SK-N-MC (cell line): ENCODE results near the gene ERGIC1.

Source experiments
- DNase-seq: peaks from one replicate; pipeline ENCODE4 v3.0.0-alpha.2; 2011; ENCODE audit warnings: low read depth, low spot score
- H3K27ac ChIP-seq: fragments of 200-600 bp; sonication (generic); 2 replicates; pipeline ENCODE4 v1.5.1; 2016; ENCODE audit warnings: mixed run types
- H3K36me3 ChIP-seq: fragments of 200-600 bp; sonication (generic); 2 replicates; pipeline ENCODE4 v1.6.1; 2017; ENCODE audit warnings: antibody characterized with exemption, low read length, mixed read lengths; ENCODE audit not compliant: insufficient read depth
- H3K4me3 ChIP-seq: fragments of 200-600 bp; sonication (generic); 2 replicates; pipeline ENCODE4 v1.5.1; 2016
- H3K9ac ChIP-seq: fragments of 200-600 bp; sonication (generic); 2 replicates; pipeline ENCODE4 v1.8.0; 2017; ENCODE audit warnings: mixed run types, mixed read lengths; ENCODE audit not compliant: insufficient read length
- H3K9me3 ChIP-seq: fragments of 200-600 bp; sonication (generic); 2 replicates; pipeline ENCODE4 v1.6.1; 2017; ENCODE audit warnings: low read depth, mild to moderate bottlenecking, antibody characterized with exemption, low read length, moderate library complexity, mixed read lengths
- EZH2 ChIP-seq: fragments of 200-600 bp; sonication (generic); IDR thresholded peaks from one replicate; pipeline ENCODE4 v1.6.1; 2017; ENCODE audit warnings: antibody characterized with exemption
- FOXP2 ChIP-seq: optimal IDR thresholded peaks from 2 replicates; pipeline ENCODE3; 2011; ENCODE audit warnings: mild to moderate bottlenecking, moderate library complexity; ENCODE audit not compliant: insufficient read depth; ENCODE audit errors: extremely low read length, control extremely low read depth
- POLR2AphosphoS5 ChIP-seq: IDR thresholded peaks from 2 replicates; pipeline ENCODE4 v1.6.1; 2012; ENCODE audit warnings: mild to moderate bottlenecking, low read depth, low read length, borderline replicate concordance

The ERGIC1 gene

GRCh38 chr5:172830876-172831662 lies 3.0 kb upstream of the ERGIC1 start:
- no peak overlapping the region for H3K27ac ChIP-seq
- no peak for TF ChIP-seq POLR2AphosphoS5
- no peak for TF ChIP-seq FOXP2
- no peak for TF ChIP-seq EZH2
- DNase-seq: no peak

GRCh38 chr5:172832383-172833315 lies 1.4 kb upstream of the ERGIC1 start:
- DNase-seq: no peak
- H3K27ac ChIP-seq: no peak overlapping the region

More at GRCh38 chr5:172830876-172831662, 3.0 kb upstream of the ERGIC1 start:
- no peak overlapping the region for H3K9ac ChIP-seq
- no peaks in the 10 kb centered on the region for H3K9me3 ChIP-seq
- no peaks in the 10 kb centered on the region for H3K36me3 ChIP-seq
- no peak overlapping the region for H3K4me3 ChIP-seq

GRCh38 chr5:172833372-172833685 lies 722 bp upstream of the ERGIC1 start:
- no peak for DNase-seq
- Histone ChIP-seq H3K27ac (no peak overlapping the region), H3K9ac (no peak overlapping the region), H3K36me3 (no peaks in the 10 kb centered on the region), H3K9me3 (no peaks in the 10 kb centered on the region), H3K4me3 (peak overlapping the region; percentile 86)
- no peak for TF ChIP-seq FOXP2
- no peak for TF ChIP-seq POLR2AphosphoS5
- TF ChIP-seq EZH2: no peak

More at GRCh38 chr5:172832383-172833315, 1.4 kb upstream of the ERGIC1 start:
- TF ChIP-seq EZH2 (no peak), POLR2AphosphoS5 (no peak), FOXP2 (no peak)
- no peaks in the 10 kb centered on the region for H3K36me3 ChIP-seq
- H3K4me3 ChIP-seq: no peak overlapping the region
- no peaks in the 10 kb centered on the region for H3K9me3 ChIP-seq
- H3K9ac ChIP-seq: no peak overlapping the region

- peak overlapping the region; percentile 86 for H3K4me3 ChIP-seq
- no peaks in the 10 kb centered on the region for H3K9me3 ChIP-seq
- no peak overlapping the region for H3K27ac ChIP-seq
- no peak for DNase-seq
- TF ChIP-seq EZH2 (no peak), FOXP2 (no peak), POLR2AphosphoS5 (no peak)
- peak overlapping the region; percentile 62 for H3K9ac ChIP-seq
- no peaks in the 10 kb centered on the region for H3K36me3 ChIP-seq
Measured at GRCh38 chr5:172834415-172835289, 601 bp downstream of the ERGIC1 start.

- no peaks in the 10 kb centered on the region for H3K36me3 ChIP-seq
- DNase-seq: no peak
- H3K4me3 ChIP-seq: peak overlapping the region; percentile 86
- TF ChIP-seq FOXP2 (no peak), EZH2 (no peak), POLR2AphosphoS5 (no peak)
- no peaks in the 10 kb centered on the region for H3K9me3 ChIP-seq
- no peak overlapping the region for H3K27ac ChIP-seq
- H3K9ac ChIP-seq: no peak overlapping the region
Measured at GRCh38 chr5:172835290-172835993, 1.4 kb downstream of the ERGIC1 start.

GRCh38 chr5:172835994-172836356 lies 1.9 kb downstream of the ERGIC1 start:
- TF ChIP-seq POLR2AphosphoS5 (no peak), FOXP2 (no peak), EZH2 (no peak)
- H3K9me3 ChIP-seq: no peaks in the 10 kb centered on the region
- no peak for DNase-seq
- no peak overlapping the region for H3K9ac ChIP-seq
- H3K36me3 ChIP-seq: no peaks in the 10 kb centered on the region
- no peak overlapping the region for H3K27ac ChIP-seq
- H3K4me3 ChIP-seq: no peak overlapping the region

GRCh38 chr5:172837640-172838039 lies 3.6 kb downstream of the ERGIC1 start:
- Histone ChIP-seq H3K4me3 (no peak overlapping the region), H3K27ac (no peak overlapping the region), H3K9ac (no peak overlapping the region), H3K36me3 (no peaks in the 10 kb centered on the region), H3K9me3 (no peaks in the 10 kb centered on the region)
- TF ChIP-seq EZH2 (no peak), POLR2AphosphoS5 (no peak), FOXP2 (no peak)
- DNase-seq: no peak
